HepG2 (cell line): ENCODE results near the gene ADAT3. TPM values are rescaled to one million over a fixed set of nuclear protein-coding genes. Genes with fewer than 3 reads are reported as not detected.

ENCODE experiments used
- ARID4A ChIP-seq: sonication (generic); formaldehyde crosslinking; IDR thresholded peaks from 2 replicates; pipeline ENCODE4 v1.5.0; 2020; ENCODE audit warnings: mild to moderate bottlenecking, missing genetic modification reagents, borderline replicate concordance
- DPF2 ChIP-seq: sonication (generic); formaldehyde crosslinking; IDR thresholded peaks from 2 replicates; pipeline ENCODE4 v1.4.0; 2020; ENCODE audit warnings: mild to moderate bottlenecking, low read depth, missing genetic modification reagents, borderline replicate concordance
- KLF6 ChIP-seq: IDR thresholded peaks from 2 replicates; pipeline ENCODE4 v1.8.0; 2016; ENCODE audit warnings: missing biosample characterization, missing genetic modification reagents
- PRDM15 ChIP-seq: sonication (generic); formaldehyde crosslinking; IDR thresholded peaks from 2 replicates; pipeline ENCODE4 v1.4.0; 2020; ENCODE audit warnings: missing genetic modification reagents
- SAP130 ChIP-seq: IDR thresholded peaks from 2 replicates; pipeline ENCODE4 v1.6.1; 2016; ENCODE audit warnings: low read depth
- UBTF ChIP-seq: sonication (generic); formaldehyde crosslinking; IDR thresholded peaks from 2 replicates; pipeline ENCODE4 v1.4.0; 2020; ENCODE audit warnings: mild to moderate bottlenecking, missing genetic modification reagents
- YEATS4 ChIP-seq: sonication (generic); formaldehyde crosslinking; IDR thresholded peaks from 2 replicates; pipeline ENCODE4 v1.4.0; 2020; ENCODE audit warnings: missing genetic modification reagents, borderline replicate concordance
- ZNF296 ChIP-seq: sonication (generic); formaldehyde crosslinking; conservative IDR thresholded peaks from 2 replicates; pipeline ENCODE4 v1.5.0; 2020; ENCODE audit warnings: mild to moderate bottlenecking, missing genetic modification reagents
- ZNF567 ChIP-seq: sonication (generic); formaldehyde crosslinking; IDR thresholded peaks from 2 replicates; pipeline ENCODE4 v1.8.1; 2023; ENCODE audit warnings: mild to moderate bottlenecking, missing genetic modification reagents, borderline replicate concordance
- ZNF570 ChIP-seq: sonication (generic); formaldehyde crosslinking; IDR thresholded peaks from 2 replicates; pipeline ENCODE4 v1.4.0; 2020; ENCODE audit warnings: mild to moderate bottlenecking, missing genetic modification reagents, borderline replicate concordance
- ZSCAN25 ChIP-seq: sonication (generic); formaldehyde crosslinking; IDR thresholded peaks from 2 replicates; pipeline ENCODE4 v1.8.0; 2022; ENCODE audit warnings: mild to moderate bottlenecking, missing genetic modification reagents
- polyA plus RNA-seq, 8 experiments: library from polyadenylated mRNA; depleted of rRNA in 3 of 8; stranded (reverse) in 7 of 8; unstranded in 1 of 8; fragments of >200 nt; fragmentation: Illumina TruSeq in 4 of 8; extraction: Trizol in 4 of 8; gene quantifications; 2 replicates each; pipeline versions ENCODE4 v1.2.1 to v1.2.3, GENCODE V29; 2011 to 2016; ENCODE audit warnings: low read depth in 4 of 8, missing spikeins in 1 of 8, mixed read lengths in 1 of 8; ENCODE audit not compliant: insufficient read depth in 1 of 8
- total RNA-seq, 5 experiments: library from RNA; depleted of rRNA; stranded (reverse); fragments of >200 nt; fragmentation: Illumina TruSeq; extraction: Trizol; gene quantifications; 2 replicates each; pipeline ENCODE4 v1.2.3, GENCODE V29; 2016; ENCODE audit warnings: low read depth in 1 of 5
- TF ChIP-seq, protein P1 (sequence below): sonication (generic); IDR thresholded peaks from 2 replicates; pipeline ENCODE4 v1.6.1; 2016; ENCODE audit warnings: low read depth, borderline replicate concordance
- TF ChIP-seq, protein P2 (sequence below): sonication (generic); formaldehyde crosslinking; IDR thresholded peaks from 2 replicates; pipeline ENCODE4 v1.8.0; 2022; ENCODE audit warnings: missing genetic modification reagents, mild to moderate bottlenecking, moderate library complexity, borderline replicate concordance

Gene ADAT3
- total and polyA plus RNA-seq, 2 of the 13 experiments (the other 11 are each of a cell fraction or from before 2014, with no cell fraction given): 0.95 to 3.5 TPM

DNA sequence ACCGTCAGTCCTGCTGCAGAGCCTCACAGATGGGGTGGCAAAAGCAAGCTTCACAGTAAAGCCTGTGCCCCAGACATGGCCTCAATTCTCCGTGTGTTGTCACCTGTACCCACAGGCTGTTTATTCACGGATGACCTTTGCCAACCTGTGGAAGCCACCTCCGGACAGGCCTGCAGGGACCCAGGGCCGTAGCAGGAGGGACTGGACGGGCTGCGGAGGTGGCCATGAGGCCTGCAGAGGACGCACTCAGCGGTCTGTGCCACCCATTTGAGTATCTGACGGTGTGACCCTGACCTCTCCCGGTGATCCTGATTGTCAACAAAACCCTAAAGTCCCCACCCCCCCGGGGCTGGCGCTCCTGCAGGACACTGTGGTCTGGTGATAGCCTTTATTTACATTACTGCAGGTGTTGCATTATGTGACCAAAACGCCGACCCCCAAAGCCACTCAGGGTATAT is 34.0 kb upstream of the ADAT3 start (continued):
- TF ChIP-seq PRDM15 (CRISPR knock-in tag) (peak; percentile 75; the same call in 1 of the 2 replicates), ZNF570 (CRISPR knock-in tag) (no peak), SAP130 (CRISPR knock-in tag) (peak; percentile 92), ZNF296 (CRISPR knock-in tag) (peak; percentile 68; the same call in 1 of the 2 replicates), YEATS4 (CRISPR knock-in tag) (peak; percentile 49; the same call in 1 of the 2 replicates), ZSCAN25 (CRISPR knock-in tag) (peak; percentile 39; the same call in 1 of the 2 replicates), ZNF567 (CRISPR knock-in tag) (0 out of 2 replicates have a peak, but pooled peaks have one; percentile 64), UBTF (peak; percentile 93), DPF2 (CRISPR knock-in tag) (peak; percentile 83; the same call in 1 of the 2 replicates), KLF6 (CRISPR knock-in tag) (no peak), ARID4A (peak; percentile 83; the same call in 1 of the 2 replicates)
- TF ChIP-seq, protein P1, sequence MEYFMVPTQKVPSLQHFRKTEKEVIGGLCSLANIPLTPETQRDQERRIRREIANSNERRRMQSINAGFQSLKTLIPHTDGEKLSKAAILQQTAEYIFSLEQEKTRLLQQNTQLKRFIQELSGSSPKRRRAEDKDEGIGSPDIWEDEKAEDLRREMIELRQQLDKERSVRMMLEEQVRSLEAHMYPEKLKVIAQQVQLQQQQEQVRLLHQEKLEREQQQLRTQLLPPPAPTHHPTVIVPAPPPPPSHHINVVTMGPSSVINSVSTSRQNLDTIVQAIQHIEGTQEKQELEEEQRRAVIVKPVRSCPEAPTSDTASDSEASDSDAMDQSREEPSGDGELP: no peak
- TF ChIP-seq, protein P2, sequence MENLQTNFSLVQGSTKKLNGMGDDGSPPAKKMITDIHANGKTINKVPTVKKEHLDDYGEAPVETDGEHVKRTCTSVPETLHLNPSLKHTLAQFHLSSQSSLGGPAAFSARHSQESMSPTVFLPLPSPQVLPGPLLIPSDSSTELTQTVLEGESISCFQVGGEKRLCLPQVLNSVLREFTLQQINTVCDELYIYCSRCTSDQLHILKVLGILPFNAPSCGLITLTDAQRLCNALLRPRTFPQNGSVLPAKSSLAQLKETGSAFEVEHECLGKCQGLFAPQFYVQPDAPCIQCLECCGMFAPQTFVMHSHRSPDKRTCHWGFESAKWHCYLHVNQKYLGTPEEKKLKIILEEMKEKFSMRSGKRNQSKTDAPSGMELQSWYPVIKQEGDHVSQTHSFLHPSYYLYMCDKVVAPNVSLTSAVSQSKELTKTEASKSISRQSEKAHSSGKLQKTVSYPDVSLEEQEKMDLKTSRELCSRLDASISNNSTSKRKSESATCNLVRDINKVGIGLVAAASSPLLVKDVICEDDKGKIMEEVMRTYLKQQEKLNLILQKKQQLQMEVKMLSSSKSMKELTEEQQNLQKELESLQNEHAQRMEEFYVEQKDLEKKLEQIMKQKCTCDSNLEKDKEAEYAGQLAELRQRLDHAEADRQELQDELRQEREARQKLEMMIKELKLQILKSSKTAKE (CRISPR knock-in tag): peak; percentile 88; the same call in 1 of the 2 replicates
